VCaP (cell line): ENCODE data around the gene AXIN1.

Source experiments
- H3K27ac ChIP-seq: fragments of 450-650 bp; 2 replicates; pipeline ENCODE4 v1.5.1; 2017
- TF ChIP-seq, protein P1 (sequence below): fragments of 450-650 bp; conservative IDR thresholded peaks from 2 replicates; pipeline ENCODE4 v1.5.1; 2017; ENCODE audit warnings: mild to moderate bottlenecking, moderate library complexity

AXIN1 gene

DNA sequence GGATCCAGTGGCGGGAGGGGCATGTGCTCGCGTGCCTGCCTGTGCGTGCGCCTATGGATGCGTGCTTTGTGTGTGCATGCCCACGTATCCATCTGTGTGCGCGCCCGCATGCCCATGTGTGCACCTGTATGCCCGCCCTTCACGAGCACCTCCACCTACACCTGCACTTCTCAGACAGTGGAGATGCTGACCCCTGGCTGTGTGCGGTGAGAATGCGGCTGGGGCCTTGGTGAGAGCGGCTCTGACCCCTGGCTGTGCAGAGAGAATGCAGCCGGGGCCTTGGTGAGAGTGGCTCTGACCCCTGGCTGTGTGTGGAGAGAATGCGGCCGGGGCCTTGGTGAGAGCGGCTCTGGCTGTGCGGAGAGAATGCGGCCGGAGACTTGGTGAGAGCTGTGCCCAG lies 33.9 kb downstream of the AXIN1 start:
- TF ChIP-seq, protein P1, sequence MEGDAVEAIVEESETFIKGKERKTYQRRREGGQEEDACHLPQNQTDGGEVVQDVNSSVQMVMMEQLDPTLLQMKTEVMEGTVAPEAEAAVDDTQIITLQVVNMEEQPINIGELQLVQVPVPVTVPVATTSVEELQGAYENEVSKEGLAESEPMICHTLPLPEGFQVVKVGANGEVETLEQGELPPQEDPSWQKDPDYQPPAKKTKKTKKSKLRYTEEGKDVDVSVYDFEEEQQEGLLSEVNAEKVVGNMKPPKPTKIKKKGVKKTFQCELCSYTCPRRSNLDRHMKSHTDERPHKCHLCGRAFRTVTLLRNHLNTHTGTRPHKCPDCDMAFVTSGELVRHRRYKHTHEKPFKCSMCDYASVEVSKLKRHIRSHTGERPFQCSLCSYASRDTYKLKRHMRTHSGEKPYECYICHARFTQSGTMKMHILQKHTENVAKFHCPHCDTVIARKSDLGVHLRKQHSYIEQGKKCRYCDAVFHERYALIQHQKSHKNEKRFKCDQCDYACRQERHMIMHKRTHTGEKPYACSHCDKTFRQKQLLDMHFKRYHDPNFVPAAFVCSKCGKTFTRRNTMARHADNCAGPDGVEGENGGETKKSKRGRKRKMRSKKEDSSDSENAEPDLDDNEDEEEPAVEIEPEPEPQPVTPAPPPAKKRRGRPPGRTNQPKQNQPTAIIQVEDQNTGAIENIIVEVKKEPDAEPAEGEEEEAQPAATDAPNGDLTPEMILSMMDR: 0 out of 2 replicates have a peak, but pooled peaks have one; percentile 12

DNA sequence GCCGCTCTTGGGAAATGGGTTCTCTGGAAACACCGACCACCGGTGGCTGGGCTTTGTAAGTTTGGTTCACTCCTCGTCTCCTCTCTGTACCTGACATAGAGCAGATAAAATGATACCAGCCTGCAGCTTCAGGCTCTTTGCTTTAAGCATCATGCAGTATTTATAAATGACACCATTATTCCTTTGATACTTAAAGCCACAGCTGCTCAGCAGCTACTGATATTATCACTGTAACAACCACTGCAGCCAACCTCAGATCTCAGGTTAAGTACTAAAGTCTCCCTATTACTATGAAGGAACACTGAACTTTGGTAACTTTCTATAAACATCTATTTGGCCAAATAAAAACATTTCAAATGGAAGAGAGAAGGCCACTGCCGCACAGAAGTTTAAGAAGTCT lies 34.9 kb downstream of the AXIN1 start:
- no peak overlapping the region for H3K27ac ChIP-seq
- TF ChIP-seq, protein P1: no peak

More for the DNA sequence above, 33.9 kb downstream of the AXIN1 start:
- no peak overlapping the region for H3K27ac ChIP-seq

GRCh38 chr16:316741-317464 lies 35.6 kb downstream of the AXIN1 start:
- no peak overlapping the region for H3K27ac ChIP-seq
- TF ChIP-seq, protein P1: no peak

DNA sequence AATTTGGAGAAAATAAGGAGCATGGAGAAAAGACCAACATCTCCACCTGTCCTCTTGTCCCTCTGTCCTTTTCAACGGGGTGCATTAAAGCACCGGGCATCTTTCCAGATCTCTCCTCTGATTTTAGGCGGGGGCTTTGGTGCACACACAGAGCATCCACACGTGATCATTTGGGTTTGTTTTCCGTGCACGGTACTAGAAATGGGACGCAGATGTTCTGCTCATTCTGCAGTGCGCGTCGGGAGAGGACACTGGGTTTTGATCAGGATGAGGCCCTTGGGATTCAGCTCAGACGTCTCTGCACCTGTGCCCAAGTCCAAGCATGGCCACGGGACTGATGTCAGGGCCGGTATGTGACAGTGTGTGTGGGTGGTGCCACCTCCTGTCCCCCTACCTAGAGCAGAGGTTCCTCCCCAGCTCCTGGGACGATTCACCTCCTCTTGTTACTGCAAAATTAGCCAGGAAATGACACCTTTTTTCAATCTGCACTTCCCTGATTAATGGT lies 37.7 kb downstream of the AXIN1 start:
- TF ChIP-seq, protein P1: no peak
- H3K27ac ChIP-seq: no peak overlapping the region

DNA sequence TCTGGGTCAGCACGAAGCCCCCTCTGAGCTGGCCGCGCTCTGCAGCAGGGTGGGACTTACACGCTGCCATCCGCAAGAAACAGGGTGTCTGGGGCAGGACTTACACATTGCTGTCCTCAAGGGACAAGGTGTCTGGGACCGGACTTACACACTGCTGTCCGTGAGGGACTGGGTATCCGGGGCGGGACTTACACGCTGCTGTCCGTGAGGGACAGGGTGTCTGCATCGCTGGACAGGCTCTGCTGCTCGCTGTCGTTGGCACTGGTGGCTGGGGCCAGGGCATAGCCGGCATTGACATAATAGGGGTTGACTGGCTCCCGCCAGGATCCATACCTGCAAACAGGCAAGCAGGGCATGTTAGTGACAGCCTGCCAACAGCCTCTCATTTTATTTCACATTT lies 38.2 kb downstream of the AXIN1 start:
- TF ChIP-seq, protein P1: no peak
- no peak overlapping the region for H3K27ac ChIP-seq

- no peak overlapping the region for H3K27ac ChIP-seq
- TF ChIP-seq, protein P1: no peak
Measured at GRCh38 chr16:311725-312124, 40.8 kb downstream of the AXIN1 start.

- TF ChIP-seq, protein P1: no peak
- H3K27ac ChIP-seq: no peak overlapping the region
Measured at GRCh38 chr16:309476-309875, 43.0 kb downstream of the AXIN1 start.
